IMR-90 (cell line): Measurements from ENCODE around the gene KRTAP4-16. TPM values are rescaled to one million over a fixed set of nuclear protein-coding genes. Genes with fewer than 3 reads are reported as not detected.
A peak's percentile ranks its signal among the peaks of the same experiment; 100 is the strongest.
"Not testable (repeated sequence)": the region's sequence is repeated elsewhere in the genome, so short reads cannot be mapped to it uniquely, and the experiment has no call there.

Experiments
- ATAC-seq: fragments of 200-7000 bp; cut with Tn5 transposase; 2 replicates; pipeline ENCODE4 v1.9.1; 2020; ENCODE audit warnings: low read depth, mild to moderate bottlenecking, moderate library complexity
- BruUV-seq: library from RNA; stranded (reverse); fragments of 400-500 nt; replicated peaks from 2 replicates; lab custom pipeline; 2021; lab: Mats Ljungman, UMichigan
- CTCF ChIA-PET: fragments of 300-600 bp; formaldehyde crosslinking; extraction: SDS; loops from one replicate; lab custom pipeline; 2021; ENCODE audit warnings: antibody characterized with exemption; lab: Yijun Ruan, JAX
- POLR2A ChIA-PET: fragments of 300-600 bp; sonication (Branson Sonifier 250); formaldehyde crosslinking; loops from one replicate; lab custom pipeline; 2022; ENCODE audit warnings: antibody characterized with exemption; ENCODE audit not compliant: unreplicated experiment; lab: Charles Lee
- DNase-seq: peaks from one replicate; pipeline ENCODE4 v3.0.0; 2013
- H2AFZ ChIP-seq: replicated peaks from 2 replicates; pipeline ENCODE3; 2013; ENCODE audit warnings: low read length, mild to moderate bottlenecking; ENCODE audit not compliant: poor library complexity
- H2AK5ac ChIP-seq: 2 replicates; pipeline ENCODE4 v1.6.1; 2013; ENCODE audit warnings: low read depth, low read length, inconsistent platforms
- H2AK9ac ChIP-seq: replicated peaks from 2 replicates; pipeline ENCODE3; 2013; ENCODE audit warnings: mild to moderate bottlenecking, low read depth, low read length, moderate library complexity; ENCODE audit not compliant: poor library complexity
- H2BK120ac ChIP-seq: 2 replicates; pipeline ENCODE4 v1.6.1; 2013; ENCODE audit warnings: low read depth, low read length, inconsistent platforms
- H2BK15ac ChIP-seq: 3 replicates; pipeline ENCODE4 v1.6.1; 2013; ENCODE audit warnings: low read depth, low read length, inconsistent platforms
- H2BK20ac ChIP-seq: 2 replicates; pipeline ENCODE4 v1.6.1; 2013; ENCODE audit warnings: low read depth, mild to moderate bottlenecking, inconsistent platforms, low read length, moderate library complexity
- H2BK5ac ChIP-seq: 2 replicates; pipeline ENCODE4 v1.6.1; 2013; ENCODE audit warnings: mild to moderate bottlenecking, low read depth, low read length, inconsistent platforms; ENCODE audit not compliant: poor library complexity, severe bottlenecking
- H3K14ac ChIP-seq: replicated peaks from 2 replicates; pipeline ENCODE4 v1.6.1; 2013; ENCODE audit warnings: low read depth, low read length, inconsistent platforms
- H3K18ac ChIP-seq: 2 replicates; pipeline ENCODE4 v1.6.1; 2013; ENCODE audit warnings: low read depth, low read length, control low read depth
- H3K23ac ChIP-seq: 2 replicates; pipeline ENCODE4 v1.6.1; 2013; ENCODE audit warnings: low read depth, low read length, inconsistent platforms
- H3K27ac ChIP-seq: 2 replicates; pipeline ENCODE4 v1.5.1; 2013; ENCODE audit warnings: mild to moderate bottlenecking, control low read depth, low read length; ENCODE audit not compliant: insufficient read depth
- H3K27me3 ChIP-seq: 2 replicates; pipeline ENCODE4 v1.6.1; 2013; ENCODE audit warnings: low read length; ENCODE audit not compliant: control insufficient read depth, insufficient read depth
- H3K36me3 ChIP-seq: 2 replicates; pipeline ENCODE4 v1.6.1; 2013; ENCODE audit warnings: low read length, mixed read lengths; ENCODE audit not compliant: control insufficient read depth, insufficient read depth
- H3K4ac ChIP-seq: 2 replicates; pipeline ENCODE4 v1.6.1; 2013; ENCODE audit warnings: low read depth, low read length, inconsistent platforms
- H3K4me1 ChIP-seq: 2 replicates; pipeline ENCODE4 v1.6.1; 2013; ENCODE audit warnings: low read length, mixed read lengths; ENCODE audit not compliant: control insufficient read depth, insufficient read depth
- H3K4me2 ChIP-seq: 2 replicates; pipeline ENCODE4 v1.6.1; 2013; ENCODE audit warnings: low read depth, mild to moderate bottlenecking, control low read depth, low read length, moderate library complexity
- H3K4me3 ChIP-seq: 2 replicates; pipeline ENCODE4 v1.5.1; 2013; ENCODE audit warnings: low read depth, mild to moderate bottlenecking, control low read depth, low read length, moderate library complexity; ENCODE audit not compliant: insufficient read depth
- H3K56ac ChIP-seq: 2 replicates; pipeline ENCODE4 v1.6.1; 2013; ENCODE audit warnings: low read length, inconsistent platforms; ENCODE audit not compliant: insufficient read depth; ENCODE audit errors: extremely low read depth
- H3K79me1 ChIP-seq, 2 experiments: 2 replicates each; pipeline ENCODE4 v1.6.1; 2013; ENCODE audit warnings: low read length in 2 of 2, inconsistent platforms in 1 of 2, low read depth in 1 of 2
- H3K9ac ChIP-seq: 2 replicates; pipeline ENCODE4 v1.6.1; 2013; ENCODE audit warnings: low read depth, low read length, control low read depth
- H3K9me1 ChIP-seq: 2 replicates; pipeline ENCODE4 v1.6.1; 2013; ENCODE audit warnings: low read length, inconsistent platforms; ENCODE audit not compliant: insufficient read depth
- H3K9me3 ChIP-seq: 2 replicates; pipeline ENCODE4 v1.6.1; 2013; ENCODE audit warnings: low read length; ENCODE audit not compliant: control insufficient read depth, insufficient read depth
- H4K20me1 ChIP-seq: 2 replicates; pipeline ENCODE4 v1.6.1; 2013; ENCODE audit warnings: low read length, inconsistent platforms; ENCODE audit not compliant: insufficient read depth
- H4K5ac ChIP-seq: 2 replicates; pipeline ENCODE4 v1.6.1; 2013; ENCODE audit warnings: mild to moderate bottlenecking, low read depth, low read length, control low read depth
- H4K8ac ChIP-seq, 2 experiments: 2 replicates each; pipeline ENCODE4 v1.6.1; 2013; ENCODE audit warnings: low read depth in 2 of 2, low read length in 2 of 2, control low read depth in 1 of 2, inconsistent platforms in 1 of 2
- H4K91ac ChIP-seq: 2 replicates; pipeline ENCODE4 v1.6.1; 2013; ENCODE audit warnings: low read depth, low read length, inconsistent platforms; ENCODE audit not compliant: insufficient read depth
- WGBS, 2 experiments: methylation state at CpG; one replicate each; pipeline versions ENCODE4 v1.1.5 to v1.1.7; 2013; ENCODE audit warnings: missing lambda C conversion rate in 2 of 2; ENCODE audit not compliant: insufficient read length in 1 of 2; ENCODE audit errors: extremely low coverage in 2 of 2; 5-methylcytosine and 5-hydroxymethylcytosine counted together
- dilution Hi-C: fragments of 300-500 bp; cut with HindIII; formaldehyde crosslinking; loops from one replicate; pipeline ENCODE4 v1.14.3; 2018; ENCODE audit warnings: low sequenced_read_pairs; ENCODE audit not compliant: unreplicated experiment
- in situ Hi-C: fragments of 300-500 bp; cut with MboI; formaldehyde crosslinking; loops from 3 replicates; pipeline ENCODE4 v1.14.3; 2019; ENCODE audit warnings: low sequenced_read_pairs, inconsistent platforms, mixed read lengths
- intact Hi-C: fragments of 100-400 bp; cut with micrococcal nuclease; formaldehyde crosslinking; loops from 2 replicates; pipeline ENCODE4 v1.10.0; 2022
- polyA plus RNA-seq, 3 experiments: library from polyadenylated mRNA; depleted of rRNA; stranded (reverse); fragments of >200 nt; gene quantifications; 2 replicates each; pipeline ENCODE4 v1.2.3, GENCODE V29; 2012; ENCODE audit warnings: low replicate concordance in 1 of 3
- total RNA-seq: library from RNA; depleted of rRNA; stranded (reverse); fragments of >200 nt; gene quantifications from 2 replicates; pipeline ENCODE4 v1.2.3, GENCODE V29; 2012

Gene KRTAP4-16
- total and polyA plus RNA-seq, 2 of the 4 experiments (the other 2 are of a cell fraction): not detected

GRCh38 chr17:41123292-41123990 lies 21.4 kb upstream of the KRTAP4-16 start:
- POLR2A ChIA-PET, H4K5ac ChIP-seq, H3K27me3 ChIP-seq, BruUV-seq, dilution Hi-C loops, H3K18ac ChIP-seq, H2BK15ac ChIP-seq, H3K4me1 ChIP-seq, H2AK9ac ChIP-seq, H3K4me2 ChIP-seq, H4K8ac ChIP-seq, CTCF ChIA-PET, H3K9me1 ChIP-seq, H3K23ac ChIP-seq, H2AFZ ChIP-seq, H2BK120ac ChIP-seq, ATAC-seq, in situ Hi-C loops, H3K9ac ChIP-seq, H3K27ac ChIP-seq, H2AK5ac ChIP-seq, H3K79me1 ChIP-seq, intact Hi-C loops, H4K20me1 ChIP-seq, H3K36me3 ChIP-seq, H3K9me3 ChIP-seq, H3K4me3 ChIP-seq, H2BK5ac ChIP-seq, DNase-seq: not testable (repeated sequence)
- H3K56ac ChIP-seq: peak overlapping the region; percentile 38; the same call in 1 of the 2 replicates
- H2BK20ac ChIP-seq: peak overlapping the region; percentile 33; the same call in 1 of the 2 replicates
- 80% methylated on average over 3 of the region's 12 CpGs; no CpG with 5 or more reads in 1 of the 2 experiments for WGBS, 2 experiments
- peak overlapping the region; percentile 5; the same call in 1 of the 2 replicates for H3K4ac ChIP-seq
- peak overlapping the region; percentile 8; the same call in 1 of the 2 replicates for H4K91ac ChIP-seq
- 0 out of 2 replicates have a peak overlapping the region, but pooled peaks have one; percentile 25 for H3K14ac ChIP-seq
